GM19328 (cell line): Measurements from ENCODE around the gene RNF4.
"Not testable (repeated sequence)": the region's sequence is repeated elsewhere in the genome, so short reads cannot be mapped to it uniquely, and the experiment has no call there.

Source experiments
- ATAC-seq: cut with Tn5 transposase; IDR thresholded peaks from one replicate; pipeline ENCODE4 v1.9.1; 2021; ENCODE audit warnings: mild to moderate bottlenecking, moderate library complexity; ENCODE audit not compliant: unreplicated experiment

RNF4 gene

DNA sequence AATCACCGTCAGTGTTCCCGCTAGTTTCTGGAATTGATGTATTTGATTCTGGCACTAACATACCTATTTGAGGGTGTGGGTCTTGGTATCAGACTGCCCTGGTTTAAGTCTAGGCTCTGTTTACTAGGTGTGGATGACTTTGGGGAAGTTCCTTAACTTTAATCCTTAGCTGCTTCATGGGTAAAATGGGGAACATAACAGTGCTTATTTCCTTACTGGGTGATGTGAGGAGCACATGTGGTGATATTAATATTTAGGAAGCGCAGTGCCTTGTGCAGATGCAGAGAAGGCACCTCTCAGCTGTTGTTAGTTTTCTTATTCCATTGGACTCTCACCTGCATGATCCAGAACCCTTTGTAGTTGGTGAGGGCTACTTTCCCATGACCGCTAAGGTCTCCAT lies 17.1 kb downstream of the RNF4 start:
- ATAC-seq: no peak

DNA sequence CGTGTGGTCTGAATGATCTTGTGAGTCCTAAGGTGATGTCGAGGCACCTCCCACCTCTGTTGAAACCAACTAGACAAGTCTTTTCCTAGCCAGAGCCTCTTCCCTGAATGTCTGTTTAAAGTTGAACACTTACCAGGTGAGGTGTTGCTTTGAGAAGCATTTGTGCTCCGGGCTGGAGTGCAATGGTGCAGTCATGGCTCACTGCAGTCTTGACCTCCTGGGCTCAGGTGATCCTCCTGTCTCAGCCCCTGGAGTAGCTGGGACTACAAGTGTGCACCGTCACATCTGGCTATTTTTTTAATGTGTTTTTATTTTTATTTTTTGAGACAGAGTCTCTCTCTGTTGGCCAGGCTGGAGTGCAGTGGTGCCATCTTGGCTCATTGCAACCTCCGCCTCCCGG lies 18.1 kb downstream of the RNF4 start:
- ATAC-seq: no peak

DNA sequence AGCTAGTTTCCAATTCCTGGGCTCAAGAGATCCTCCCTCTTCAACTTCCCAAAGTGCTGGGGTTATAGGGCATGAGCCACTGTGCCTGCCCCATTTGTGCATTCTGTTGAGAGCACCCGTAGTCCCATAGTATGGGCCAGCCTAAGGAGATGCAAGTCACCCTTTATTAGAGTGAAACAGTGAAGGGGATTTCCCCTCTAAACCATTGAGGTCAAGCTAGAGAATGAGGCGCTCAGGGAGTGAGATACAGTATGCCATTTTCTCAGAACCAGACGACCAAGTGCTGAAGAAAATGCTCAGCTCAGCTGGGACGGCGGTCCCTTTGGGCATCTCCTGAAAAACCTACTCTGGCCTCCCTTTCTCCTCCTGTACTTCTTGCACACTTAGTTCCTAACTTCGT lies 18.7 kb downstream of the RNF4 start:
- no peak for ATAC-seq

DNA sequence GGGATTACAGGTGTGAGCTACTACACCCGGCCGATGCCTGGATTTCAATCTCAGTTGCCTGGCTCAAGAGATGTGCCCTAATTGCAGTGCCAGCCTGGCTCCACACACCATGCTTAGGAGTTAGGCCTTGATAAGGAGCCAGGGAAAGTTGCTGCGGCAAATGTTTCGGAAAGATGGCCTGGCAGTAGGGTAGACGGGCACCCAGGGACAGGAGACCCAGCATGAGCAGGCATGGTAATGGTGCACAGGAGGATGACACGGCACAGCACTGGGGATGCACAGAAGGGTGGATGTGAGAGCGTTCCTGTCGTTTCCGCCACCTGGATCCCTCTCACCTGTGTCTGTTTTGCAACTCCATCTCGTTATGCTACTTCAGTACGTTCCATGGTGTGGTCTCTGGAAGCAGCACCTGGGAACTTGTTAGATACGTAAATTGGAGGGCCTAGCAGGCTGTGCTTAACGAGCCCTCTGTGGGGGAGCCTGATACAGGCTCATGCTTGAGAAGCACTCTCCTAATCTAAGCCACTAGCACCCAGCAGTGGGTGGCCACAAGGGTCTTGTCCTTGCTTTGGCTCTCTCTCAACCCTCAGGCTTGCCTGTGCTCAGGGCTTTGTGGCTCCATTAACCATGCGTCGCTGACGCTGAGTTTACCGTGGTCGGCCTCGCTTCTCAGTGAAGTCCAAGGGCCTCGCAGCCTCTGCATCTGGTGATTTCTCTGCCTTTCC lies 20.3 kb downstream of the RNF4 start:
- no peak for ATAC-seq

DNA sequence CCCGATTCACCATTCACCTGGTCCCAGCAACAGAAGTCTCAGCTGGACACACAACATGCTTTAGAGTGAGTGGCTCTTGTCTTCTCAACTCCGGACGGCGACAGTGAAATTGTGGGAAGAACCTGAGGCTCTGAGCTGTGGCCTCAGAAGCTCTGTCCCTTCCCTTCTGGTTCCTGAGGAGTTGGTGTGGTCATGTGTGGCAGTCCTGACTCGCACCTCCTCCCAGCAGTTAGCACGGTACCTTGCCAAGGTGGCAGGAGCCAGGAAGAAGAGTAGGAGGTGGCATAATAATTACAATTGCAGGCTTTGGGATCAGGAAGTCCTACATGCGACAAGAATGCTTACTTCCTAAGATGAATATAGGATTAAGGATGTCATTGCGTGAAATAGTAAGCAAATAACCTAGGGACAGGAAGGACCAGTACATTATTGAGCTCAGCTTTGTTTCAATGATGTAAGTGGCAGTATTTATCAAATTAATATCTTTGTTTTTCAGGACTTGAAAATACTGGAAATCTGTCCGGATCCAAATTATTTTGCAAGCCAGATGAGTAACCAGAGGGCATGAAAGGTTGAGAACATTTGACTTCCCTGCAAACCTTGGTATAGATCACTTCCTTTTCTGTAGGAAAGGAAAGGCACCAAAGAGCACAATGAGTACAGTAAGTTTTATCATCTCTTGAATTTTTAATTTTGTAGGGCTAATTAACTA lies 21.1 kb downstream of the RNF4 start:
- ATAC-seq: no peak

DNA sequence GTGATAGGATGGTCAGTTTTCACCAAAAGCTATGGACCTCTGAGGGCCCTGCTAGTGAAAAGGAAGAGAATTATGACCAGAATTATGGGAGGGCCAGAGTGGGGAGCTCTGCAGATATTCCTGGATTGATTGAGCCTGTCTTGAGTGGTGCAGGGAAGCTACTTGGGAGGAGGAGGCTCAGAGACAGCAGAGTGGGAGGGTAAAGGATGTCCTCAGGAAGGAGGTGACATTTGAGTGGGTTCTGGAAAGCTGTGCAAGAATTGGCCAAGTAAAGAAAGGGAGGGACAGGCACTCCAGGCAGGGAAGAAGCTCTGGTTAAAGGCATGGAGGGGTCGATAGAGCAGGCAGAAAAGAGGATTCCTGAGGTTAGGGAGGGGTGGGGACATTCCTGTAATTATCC lies 24.1 kb downstream of the RNF4 start:
- no peak for ATAC-seq

DNA sequence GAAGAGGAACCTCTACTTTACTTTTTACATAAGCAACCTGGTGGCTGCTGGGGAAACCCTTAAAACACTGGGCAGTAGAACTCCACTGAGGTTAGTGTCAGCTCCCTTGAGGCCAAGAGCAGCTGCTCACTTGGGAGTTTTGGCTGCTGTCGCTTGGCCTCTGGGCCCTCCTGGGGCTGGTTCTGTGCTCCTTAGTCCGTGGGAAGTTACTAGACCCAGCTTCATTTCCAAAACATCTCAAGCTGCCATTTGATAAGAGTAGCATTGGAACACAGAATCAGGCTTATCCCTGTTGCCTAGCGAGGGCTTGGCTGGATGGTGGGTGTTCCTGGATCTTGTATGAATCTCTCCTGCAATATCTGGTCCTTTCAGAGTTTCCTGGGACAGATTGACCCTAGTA lies 26.1 kb downstream of the RNF4 start:
- no peak for ATAC-seq

DNA sequence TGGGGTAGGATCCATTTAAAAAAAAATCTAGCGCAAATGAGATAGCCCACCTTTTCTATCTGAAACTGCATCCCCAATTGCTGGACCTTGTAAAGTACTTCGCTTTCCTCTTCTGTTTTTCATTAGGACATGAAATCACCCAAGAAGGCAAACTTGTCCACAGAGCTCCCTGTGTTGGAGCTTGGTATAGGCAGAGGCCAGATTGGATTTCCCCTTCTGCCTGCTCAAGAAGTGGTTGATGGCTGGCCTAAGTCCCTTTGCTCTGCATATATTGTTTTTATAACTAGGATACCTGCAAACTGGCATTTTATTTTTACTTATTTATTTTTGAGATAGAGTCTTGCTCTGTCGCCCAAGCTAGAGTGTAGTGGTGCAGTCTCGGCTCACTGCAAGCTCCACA lies 28.4 kb downstream of the RNF4 start:
- ATAC-seq: no peak

DNA sequence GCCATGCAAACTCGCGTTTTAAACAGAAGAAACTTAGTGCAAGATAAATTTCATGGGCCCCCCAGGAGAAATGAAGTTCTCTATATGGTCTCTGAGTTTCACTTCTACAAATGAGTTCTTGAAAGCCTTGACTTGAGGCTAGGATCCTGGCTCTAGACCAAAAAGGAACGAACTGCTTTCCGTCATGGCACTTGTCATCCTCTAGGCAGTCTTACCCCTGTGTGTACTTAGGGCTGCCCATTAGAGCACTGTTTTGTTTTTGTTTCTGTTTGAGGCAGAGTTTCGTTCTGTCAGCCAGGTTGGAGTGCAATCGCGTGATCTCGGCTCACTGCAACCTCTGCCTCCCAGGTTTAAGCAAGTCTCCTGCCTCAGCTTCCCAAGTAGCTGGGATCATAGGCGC lies 29.0 kb downstream of the RNF4 start:
- peak; percentile 85 for ATAC-seq

DNA sequence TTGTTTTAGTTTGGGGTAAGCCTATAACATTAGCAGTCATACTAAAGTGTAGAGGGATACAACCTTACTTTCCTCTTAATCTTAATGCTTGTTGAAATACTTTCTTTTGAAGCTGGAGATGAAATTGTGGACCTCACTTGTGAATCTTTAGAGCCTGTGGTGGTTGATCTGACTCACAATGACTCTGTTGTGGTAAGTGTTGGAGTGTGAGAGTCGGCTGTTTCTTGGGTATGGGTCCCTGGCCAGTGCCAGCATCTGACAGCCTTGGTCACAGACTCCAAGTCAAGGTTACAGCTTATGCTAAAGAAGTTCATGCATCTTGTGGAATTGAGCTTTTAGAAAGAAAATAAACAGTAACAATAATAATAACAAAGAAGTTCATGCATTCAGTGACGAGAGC lies 31.6 kb downstream of the RNF4 start:
- ATAC-seq: no peak

DNA sequence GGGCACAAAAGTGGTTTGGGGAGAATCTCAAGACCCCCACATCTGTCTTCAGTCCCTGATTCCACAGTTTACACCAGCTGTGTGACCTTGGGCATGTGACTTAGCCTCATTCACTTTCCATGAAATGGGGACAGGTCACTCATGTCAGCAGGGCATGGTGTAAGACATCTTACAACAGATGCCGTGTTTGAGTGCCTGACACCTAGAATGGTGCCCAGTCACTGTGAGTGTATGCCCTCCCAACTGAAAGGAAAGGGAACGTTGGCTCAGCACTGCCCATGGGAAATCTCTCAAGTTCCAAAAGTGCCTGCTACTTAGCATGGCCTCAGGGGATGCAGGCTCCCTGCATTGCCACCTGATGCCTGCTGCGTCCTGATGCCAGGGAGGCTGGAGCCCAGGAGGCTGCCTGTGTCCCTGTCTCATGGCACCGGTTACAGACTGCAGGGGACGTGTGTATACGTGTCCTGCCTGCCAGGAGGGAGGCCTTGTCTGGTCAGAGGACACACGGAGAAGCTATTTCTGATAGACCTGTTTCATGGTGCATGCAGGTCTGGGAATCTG lies 32.2 kb downstream of the RNF4 start:
- ATAC-seq: no peak

DNA sequence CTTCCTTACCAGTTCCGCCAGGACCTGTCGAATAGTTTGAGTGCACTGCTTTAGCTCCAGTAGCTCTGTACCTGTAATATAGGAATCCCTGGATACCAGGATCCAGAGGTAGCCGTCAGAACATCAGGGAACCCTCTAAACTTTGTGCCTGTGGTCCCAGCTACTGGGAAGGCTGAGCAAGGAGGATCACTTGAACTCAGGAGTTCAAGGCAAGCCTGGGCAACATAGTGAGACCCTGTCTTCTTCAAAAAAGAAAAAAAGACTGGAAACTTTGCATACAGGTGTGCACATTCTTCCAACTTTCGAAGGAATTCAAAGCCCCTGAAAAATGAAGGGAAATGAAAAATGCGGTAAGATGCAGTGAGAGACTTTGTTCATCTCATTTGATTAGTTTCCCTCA lies 34.9 kb downstream of the RNF4 start:
- ATAC-seq: no peak

DNA sequence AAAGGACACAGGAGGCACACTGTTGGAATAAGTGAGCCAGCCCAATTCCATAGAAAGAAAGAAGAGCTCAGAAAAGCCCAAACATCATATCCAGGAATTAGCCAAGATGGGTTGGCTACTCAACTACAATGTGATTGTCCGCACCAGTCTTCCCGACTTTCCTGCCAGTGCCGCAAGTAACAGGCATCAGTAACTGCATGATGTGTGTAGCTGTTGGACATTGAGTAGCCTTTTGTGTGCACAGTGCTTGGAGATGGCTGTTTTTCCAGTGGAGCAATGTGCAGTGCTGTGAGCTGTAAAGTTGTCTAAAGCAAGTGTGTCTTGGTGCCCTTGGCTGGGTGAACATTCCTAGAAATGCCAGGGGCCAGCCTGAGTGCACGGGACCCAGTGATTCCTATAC lies 38.4 kb downstream of the RNF4 start:
- no peak for ATAC-seq

DNA sequence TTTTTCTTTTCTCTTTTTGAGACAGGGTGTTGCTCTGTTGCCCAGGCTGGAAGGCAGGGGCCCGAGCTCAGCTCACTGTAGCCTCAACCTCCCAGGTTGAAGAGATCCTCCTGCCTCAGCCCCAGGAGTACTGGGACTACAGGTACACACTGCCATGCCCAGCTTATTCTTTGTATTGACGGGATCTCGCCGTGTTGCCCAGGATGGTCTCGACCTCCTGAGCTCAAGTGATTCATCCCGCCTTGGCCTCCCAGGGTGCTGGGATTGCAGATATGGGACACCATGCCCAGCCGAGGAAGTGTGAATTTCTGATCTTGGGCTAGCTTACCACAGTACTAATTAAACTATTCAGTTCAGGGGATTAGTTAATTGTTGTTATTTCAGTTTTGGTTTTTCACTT lies 38.9 kb downstream of the RNF4 start:
- no peak for ATAC-seq

DNA sequence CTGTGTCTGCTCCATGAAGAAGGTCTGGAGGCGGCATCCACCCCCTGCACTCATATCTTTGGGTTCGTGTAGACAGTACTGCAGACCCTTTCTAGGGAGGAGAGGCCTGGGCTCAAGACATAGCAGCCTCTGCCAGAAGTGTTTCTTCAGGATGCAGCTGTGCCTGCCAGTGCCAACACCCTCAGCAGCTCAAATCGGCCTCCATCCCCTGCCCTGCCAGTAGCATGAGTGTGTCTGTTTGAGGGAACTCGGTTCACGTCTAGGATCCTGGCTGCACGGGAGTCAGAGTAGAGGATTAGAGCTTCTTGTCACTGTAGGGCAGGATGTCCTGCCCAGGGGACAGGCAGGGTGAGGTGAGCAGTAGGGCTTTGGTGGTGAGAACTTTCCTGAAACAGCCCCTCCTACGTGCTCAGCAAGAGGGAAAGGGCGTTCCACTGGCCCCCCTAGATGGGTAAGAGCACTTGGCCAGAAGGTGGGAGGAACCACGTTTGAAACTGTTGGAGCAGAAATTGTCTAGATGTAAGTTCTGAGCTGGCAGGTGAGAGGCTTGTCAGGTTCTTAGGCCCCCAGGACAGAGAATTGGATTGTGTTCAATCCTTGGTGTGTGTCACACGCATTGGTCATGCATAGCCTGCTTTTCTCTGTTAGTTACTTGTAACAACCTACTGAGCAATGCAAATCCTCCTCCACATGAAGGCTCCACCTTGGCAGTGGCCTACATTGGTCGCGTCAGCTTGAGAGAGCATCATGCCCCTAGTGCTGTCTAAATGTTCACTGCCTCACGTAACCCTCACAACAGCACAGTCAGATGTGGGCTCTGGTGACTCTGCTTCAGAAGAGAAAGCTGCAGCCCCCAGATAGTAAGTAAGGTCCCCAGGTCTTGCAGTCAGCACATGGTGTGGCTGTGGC lies 41.7 kb downstream of the RNF4 start:
- no peak for ATAC-seq

DNA sequence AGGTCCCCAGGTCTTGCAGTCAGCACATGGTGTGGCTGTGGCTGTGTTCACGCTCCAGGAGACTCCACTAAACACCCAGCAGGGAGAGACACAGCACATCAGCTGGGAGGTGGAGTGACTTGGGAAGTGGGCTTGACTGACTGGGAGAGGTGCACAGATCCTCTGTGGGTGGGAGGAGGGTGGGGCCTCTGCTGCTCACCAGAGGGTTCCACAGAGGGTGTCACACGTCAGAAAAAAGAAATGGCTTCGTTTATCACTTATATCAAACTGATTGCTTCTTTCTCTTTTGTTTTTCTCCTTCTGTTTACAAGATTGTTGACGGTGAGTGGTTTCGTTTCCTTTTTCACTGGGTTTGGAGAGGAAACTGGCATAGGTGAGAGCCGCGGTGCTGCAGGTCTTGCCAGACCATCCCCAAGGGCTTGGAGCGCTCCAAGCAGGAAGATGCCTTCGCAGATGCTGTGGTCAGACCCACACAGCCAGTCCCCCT lies 42.8 kb downstream of the RNF4 start:
- no peak for ATAC-seq

DNA sequence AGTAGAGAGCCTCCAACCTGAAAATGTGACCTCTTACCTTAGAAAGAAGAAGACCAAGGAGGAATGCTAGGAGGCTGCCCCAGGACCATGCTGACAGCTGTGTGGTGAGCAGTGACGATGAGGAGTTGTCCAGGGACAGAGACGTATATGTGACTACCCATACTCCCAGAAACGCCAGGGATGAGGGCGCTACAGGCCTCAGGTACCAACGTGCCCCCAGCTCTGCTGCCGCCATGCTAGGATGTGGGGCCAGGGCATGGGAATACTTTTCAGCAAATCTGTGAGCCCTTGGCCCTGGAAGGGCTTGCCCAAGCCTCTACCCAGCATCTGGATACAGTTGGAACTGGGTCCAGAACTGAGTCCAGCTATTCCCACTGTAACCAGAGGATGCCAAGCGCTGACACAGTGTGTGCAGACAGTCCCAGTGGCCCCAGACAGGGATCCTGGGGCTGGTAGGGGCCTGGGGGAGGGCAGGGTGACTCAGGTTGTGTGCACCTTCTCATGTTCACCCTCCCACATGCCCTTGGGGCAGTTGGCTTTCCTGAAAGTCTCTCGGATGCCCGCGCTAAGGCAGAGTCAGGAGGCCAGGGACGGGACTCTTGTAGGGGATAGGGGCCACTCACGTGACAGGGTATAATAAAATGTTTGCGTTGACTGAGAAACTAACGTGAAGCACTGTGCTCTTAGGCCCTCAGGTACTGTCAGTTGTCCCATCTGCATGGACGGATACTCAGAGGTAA lies 43.7 kb downstream of the RNF4 start:
- ATAC-seq: no peak

DNA sequence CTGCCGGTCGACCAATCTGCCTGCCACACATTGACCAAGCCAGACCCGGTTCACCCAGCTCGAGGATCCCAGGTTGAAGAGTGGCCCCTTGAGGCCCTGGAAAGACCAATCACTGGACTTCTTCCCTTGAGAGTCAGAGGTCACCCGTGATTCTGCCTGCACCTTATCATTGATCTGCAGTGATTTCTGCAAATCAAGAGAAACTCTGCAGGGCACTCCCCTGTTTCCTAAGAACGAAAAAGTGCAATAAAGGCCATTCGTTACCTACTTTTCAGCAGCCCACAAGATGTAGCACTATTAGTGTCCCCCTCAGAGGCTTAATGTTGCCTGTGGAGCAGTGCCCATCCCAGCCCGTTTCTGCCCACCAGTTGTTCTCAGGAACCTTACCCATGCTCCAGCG lies 45.3 kb downstream of the RNF4 start:
- ATAC-seq: not testable (repeated sequence)

DNA sequence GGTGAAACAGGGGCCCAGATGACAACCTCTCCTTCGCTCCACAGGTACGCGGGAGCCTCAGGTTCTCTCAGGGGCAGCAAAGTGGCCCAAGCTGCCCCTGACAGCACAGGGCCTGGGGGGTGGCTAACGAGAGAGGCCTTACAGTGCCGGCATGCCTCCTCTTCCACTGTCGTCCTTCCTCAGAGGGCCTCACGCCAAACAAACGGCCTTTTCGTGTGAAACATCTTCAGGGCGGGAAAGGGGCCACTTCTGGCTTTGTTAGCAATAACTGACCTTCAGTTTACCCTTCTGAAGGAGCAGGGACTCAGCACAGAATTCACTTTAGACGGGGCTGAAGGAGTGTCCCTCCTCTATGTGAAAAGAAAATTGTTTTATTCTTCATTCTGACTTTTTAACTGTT lies 46.0 kb downstream of the RNF4 start:
- ATAC-seq: not testable (repeated sequence)

DNA sequence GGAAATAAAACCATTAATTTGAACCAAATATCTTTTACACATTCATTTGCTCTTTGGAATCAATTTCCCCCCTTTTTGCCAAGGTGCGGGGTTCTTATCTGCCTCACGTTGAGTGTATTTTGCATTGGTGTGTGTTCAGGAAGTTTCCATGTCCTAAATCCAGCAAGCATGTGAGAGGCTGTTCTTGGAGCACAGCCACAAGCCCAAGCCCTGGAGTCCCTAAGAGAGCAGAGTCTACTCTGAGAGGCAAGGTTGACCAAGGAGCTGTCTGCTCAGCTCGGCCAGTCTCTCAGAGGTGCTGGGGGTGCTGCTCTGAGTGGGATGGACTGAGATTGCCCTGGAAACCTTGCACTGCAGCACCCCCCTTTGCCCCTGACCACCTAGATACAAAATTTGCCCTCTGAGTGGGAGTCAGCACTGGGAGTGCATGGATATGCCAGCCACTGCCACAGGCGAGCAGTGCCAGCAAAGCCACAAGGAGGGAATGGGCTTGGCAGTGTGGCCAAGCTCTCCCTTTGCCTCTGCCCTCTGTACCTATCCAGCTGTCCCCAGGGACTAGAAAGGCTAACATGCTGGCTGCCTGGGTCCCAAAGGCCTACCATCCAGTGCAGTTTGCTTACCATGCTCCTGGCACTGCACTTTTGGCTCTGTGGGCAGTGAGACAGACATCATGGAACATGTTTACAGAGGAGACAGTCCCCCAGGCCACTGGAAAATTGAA lies 47.1 kb downstream of the RNF4 start:
- ATAC-seq: no peak
